Fibroblast of skin of abdomen (primary cell): ENCODE data around the gene MCM8. TPM values are rescaled to one million over a fixed set of nuclear protein-coding genes. Genes with fewer than 3 reads are reported as not detected.
A peak's percentile ranks its signal among the peaks of the same experiment; 100 is the strongest.

Experiments used
- DNase-seq: peaks from one replicate; pipeline ENCODE4 v3.0.0-alpha.2; 2013
- polyA plus RNA-seq, 2 experiments: library from polyadenylated mRNA; unstranded; fragments of 120-200 nt; gene quantifications; one replicate each; pipeline ENCODE4 v1.2.1, GENCODE V29; 2013; ENCODE audit not compliant: insufficient read length in 2 of 2

Gene MCM8
- polyA plus RNA-seq (2013, experiment 1 of 2; ENCODE audit: insufficient read length) = 10.2 TPM
- polyA plus RNA-seq (2013, experiment 2 of 2; ENCODE audit: insufficient read length) = 10.0 TPM

DNA sequence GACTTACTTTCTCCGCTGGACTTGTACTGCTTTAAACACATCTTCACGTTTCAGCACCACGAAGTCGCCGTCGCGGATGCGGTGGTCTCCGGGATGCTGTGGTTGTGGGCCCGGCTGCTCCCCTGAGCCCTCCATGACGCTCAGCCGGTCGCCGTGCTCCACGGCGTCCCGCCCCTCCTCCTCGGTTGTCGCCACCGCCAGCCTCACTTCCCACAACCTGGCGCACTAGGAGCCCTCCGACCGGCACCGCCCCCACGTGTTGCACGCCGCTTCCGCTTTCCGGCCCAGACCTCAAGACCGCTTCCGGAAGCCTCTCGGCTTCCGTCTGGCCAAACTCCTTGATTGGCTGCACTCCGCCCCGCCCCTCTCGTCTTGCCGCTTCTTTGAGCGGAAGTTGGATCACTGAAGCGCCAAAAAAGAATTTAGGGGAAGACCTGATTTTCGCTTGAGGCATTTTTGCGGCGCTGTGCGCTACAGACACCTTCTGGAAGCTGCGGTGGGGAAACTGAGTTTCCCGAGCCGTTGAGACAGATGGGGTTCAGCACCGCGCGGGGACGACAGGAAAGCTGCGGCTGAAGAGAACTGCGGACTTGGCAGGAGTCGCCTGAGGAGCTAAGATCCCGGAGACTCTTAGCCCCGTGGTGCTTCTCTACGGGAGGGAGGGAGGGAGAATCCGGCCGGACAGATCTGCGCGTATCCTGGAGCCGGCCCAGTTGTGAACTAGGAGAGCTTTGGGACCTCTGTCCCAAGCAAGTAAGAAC is at the start of gene MCM8, which contains the start of gene TRMT6:
Gene MCM8 (plus strand): TSS at position 382 of the 761 bp plus-strand sequence. CDS start 1,364 bp downstream, outside the sequence.
Gene TRMT6 (minus strand): TSS at position 263 of the 761 bp plus-strand sequence. CDS start 128 bp downstream, at position 135.
- peak; percentile 95 for DNase-seq

DNA sequence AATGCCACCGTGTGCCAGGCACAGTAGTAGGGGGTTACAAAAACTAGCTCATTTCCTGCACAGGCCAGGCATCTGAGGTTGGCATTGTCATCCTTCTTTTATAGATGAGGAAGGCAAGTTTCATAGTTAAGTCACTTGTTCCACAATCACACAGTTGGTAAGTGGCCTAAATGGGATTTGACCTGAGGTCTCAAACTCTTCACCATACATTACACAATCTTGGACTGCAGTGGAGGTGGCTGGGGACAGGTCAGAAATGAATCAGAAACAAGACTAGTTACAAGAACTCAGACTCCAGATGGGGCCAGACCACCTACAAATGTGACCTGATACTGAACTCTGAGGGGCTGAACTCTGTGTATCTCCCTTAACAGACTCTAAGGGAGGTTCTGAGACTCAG is 49.5 kb upstream of the MCM8 start:
- DNase-seq = no peak

DNA sequence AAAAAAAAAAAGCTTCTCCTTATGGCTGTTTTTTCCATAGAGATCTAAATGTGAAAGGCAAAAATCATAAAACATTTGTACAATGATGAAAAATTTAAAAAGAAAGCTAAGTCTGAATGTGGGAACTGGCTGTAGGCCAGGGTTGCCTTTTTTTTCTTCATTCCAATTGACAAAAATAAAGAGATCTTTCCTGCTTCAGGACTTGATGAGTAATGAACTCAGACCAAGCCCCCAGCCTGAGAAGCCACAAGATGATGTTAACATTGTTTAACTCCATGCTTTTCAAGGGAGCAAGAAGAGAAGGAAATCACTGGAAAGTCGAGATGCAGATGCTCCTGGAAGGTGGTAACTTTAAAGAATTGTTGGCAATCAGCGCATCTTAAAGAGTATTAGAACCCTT is 41.5 kb upstream of the MCM8 start:
- DNase-seq = no peak

DNA sequence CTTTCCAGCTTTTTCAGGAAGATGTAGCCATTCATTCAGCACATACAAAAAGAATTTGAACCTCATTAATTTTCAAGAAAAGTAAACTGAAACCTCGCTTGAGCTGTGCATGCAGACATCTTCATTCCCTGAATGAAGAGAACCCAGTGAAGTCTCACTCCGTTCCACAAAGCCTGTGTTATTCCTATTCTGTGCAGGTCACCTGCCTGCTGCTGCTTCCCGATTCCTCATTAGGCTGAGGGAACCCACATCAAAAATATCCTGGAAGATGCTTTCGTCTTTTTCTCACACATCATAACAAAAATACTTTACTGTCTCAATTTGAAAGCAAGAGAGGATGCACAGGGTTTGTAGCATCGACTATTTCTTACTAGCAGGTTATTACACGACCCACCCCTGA is 40.3 kb upstream of the MCM8 start:
- no peak for DNase-seq

DNA sequence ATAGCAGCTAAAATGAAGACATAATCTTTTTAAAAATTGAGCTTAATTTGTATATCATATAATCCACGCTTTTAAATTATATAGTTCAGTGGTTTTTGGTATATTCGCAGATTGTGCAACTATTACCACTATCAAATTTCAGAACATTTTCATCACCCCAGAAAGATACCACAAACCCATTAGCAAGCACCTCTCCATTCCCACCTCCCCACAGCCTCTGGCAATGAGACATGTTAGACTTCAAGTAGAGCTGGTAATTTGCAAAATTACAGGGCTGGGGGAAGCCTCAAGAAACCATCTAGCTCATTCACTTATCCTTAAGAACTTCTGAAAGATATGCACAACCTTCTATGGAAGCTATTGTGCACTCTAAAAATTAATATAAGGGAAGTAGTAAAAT is 37.3 kb upstream of the MCM8 start:
- DNase-seq = no peak

DNA sequence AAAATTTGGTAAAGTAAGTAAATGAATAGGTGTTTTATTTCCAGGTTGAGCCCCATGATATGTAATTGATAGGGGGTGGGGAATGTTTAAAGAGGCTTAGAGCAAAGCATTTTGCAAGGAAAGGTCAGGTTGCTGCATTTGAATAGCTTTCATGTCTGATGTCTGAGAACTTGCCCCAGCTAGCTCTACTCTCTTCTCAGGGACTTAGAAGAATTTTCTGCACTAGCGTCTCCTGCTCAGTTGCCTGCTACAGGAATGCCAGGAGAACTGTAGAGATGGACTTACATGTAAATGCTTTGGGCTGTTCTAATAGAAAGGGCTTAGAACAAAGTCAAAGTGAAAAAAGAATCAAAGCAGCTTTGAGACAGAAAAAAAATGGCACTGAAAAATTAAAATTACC is 35.6 kb upstream of the MCM8 start:
- DNase-seq = no peak

DNA sequence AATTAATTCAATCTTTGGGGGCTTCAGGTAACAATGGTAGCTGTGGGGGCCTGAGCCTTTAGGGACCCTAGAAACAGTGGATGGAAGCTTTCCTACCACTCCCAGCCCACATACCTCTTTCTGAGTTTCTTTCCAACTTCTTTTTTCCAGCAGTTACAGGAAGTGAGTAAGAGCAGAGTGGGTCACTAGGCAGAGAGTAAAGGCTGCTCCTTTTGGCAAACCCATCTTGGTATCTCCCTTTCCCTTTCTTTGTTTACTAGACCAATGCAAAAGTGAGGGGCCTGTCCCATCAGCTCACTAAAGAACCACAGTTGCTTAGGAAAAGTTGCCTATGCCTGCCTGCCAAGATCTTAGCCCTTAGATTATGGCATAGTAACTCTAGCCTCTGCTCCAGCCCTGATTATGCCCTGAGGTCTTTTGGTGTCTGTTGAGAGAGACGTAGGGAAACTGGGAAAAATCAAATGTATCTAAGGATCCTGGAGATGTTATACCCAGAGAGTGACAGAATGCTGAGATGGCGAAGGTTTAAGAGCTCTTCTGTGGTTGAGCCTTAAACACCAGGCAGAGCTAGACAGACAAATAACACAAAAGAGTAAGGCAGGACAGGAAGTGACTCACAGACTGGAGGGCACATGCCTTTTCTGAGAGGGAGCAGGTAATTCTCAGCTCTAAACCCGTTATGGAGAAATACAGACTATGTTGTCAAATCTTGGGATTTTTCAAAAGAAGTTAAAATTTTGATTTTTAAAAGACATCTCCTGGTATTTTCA is 31.4 kb upstream of the MCM8 start:
- peak; percentile 15 for DNase-seq

DNA sequence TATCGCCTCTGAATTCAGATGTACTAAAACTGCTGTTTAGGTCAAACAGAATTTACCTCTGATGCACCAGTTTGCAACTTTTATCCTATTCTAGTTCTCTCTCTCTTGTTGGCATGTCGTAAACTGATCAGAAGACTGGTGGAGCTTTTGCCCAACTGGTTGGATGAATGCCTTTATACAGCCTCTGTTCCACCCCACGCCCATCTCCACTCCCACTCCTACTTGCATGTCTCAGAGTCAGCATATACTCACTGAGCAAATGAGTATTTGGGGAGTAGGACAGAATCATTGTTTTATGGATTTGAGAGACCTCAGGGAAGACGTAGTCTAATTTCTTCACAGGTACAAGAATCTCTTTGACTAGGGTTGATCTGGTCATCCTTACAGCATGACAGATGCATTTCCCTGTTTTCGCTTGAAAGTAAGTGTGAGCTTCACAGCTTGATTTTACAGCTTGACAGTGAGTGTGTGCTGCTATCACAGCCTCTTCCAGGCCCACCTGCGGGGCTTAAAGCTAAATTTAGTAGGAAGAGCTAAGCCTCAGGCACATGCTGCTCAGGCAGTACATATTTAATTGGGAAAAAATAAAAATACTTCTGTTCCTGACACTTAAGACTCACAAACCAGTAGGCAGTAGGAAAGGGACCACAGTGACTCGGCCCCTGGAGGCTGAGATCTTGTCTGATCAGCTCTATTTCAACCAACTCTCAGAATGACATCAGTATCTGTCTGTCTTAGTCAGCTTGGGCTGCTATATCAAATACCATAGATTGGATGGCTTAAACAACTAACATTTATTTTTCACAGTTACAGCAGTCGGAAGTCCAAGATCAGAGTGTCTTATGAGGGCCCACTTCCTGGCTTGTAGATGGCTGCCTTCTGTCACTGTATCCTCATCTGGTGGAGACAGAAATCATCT is 30.6 kb upstream of the MCM8 start:
- DNase-seq = no peak

DNA sequence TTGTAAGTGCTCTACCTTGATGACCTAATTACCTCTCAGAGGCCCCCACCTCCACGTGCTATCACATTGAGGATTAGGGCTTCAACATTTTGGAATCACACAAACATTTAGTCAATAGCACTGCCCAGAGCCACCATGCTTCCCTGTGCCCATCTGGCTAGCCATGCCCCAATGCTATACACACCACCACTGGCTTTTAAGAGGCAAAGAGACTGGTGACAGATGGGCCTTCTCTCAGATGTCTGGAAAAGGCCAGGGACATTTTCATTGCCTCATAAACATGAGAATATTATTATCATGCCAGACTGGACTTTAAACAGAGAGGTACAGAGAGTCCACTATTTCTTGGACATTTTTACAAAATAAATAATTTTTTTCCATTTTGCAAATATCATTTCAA is 29.9 kb upstream of the MCM8 start:
- no peak for DNase-seq

DNA sequence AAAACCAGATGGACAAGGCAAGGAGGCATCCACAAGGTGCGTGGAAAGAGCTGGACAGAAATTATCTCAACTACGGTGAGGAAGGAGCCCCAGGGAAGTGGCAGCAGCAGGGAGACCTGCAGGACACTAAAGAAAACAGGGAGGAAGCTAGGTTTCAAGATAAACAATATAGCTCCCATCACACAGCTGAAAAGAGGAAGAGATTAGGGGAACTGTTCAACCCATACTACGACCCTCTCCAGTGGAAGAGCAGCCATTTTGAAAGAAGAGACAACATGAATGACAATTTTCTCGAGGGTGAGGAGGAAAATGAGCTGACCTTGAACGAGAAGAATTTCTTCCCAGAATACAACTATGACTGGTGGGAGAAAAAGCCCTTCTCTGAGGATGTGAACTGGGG is 27.0 kb upstream of the MCM8 start:
- no peak for DNase-seq

DNA sequence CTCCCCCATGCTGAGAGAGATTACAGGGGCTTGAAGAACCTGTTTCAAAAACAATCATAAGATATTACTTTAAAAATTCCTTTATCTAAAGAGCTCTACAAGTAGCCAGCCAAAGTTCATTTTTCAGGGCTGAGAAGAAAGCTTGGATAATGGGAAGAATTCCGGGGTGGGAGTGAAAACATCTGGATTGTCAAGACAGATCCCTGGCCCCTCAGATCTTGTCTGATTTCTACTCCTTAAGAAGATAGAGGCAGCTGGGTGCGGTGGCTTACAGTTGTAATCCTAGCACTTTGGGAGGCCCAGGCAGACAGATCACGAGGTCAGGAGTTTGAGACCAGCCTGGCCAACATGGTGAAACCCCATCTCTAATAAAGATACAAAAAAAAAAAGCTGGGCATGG is 24.9 kb upstream of the MCM8 start:
- no peak for DNase-seq

DNA sequence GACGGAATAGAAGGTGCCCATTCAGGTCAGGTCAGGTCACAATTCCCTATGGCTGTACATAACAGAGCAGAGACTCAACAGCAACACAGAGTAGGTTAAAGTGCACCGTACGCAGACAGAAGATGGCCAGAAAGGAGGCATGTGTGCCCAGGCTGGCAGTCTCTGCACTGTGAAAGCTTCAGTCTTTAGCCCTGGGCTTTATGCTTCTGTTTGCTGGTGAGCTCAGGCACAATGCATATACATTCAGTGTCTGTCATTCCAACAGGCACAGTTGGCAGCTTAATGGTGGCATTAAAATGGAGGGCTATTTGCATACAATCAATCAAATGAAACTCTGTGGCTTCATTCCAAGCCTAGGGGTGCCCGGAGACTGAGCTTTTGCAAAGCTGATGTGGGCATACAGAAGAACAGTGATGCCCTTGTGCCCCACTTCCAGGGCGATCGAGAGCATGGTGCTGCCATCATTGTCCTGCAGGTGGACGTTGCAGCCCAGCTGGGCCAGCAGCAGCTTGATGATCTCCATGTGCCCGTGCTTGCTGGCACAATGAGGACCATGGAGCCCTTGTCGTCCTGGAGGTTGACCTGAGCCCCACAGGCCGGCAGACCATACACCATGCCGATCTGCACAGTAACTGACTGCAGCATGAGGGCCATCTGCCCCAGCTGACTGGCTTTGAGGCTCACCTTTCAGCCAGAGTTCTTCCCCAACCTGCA is 22.5 kb upstream of the MCM8 start:
- no peak for DNase-seq

DNA sequence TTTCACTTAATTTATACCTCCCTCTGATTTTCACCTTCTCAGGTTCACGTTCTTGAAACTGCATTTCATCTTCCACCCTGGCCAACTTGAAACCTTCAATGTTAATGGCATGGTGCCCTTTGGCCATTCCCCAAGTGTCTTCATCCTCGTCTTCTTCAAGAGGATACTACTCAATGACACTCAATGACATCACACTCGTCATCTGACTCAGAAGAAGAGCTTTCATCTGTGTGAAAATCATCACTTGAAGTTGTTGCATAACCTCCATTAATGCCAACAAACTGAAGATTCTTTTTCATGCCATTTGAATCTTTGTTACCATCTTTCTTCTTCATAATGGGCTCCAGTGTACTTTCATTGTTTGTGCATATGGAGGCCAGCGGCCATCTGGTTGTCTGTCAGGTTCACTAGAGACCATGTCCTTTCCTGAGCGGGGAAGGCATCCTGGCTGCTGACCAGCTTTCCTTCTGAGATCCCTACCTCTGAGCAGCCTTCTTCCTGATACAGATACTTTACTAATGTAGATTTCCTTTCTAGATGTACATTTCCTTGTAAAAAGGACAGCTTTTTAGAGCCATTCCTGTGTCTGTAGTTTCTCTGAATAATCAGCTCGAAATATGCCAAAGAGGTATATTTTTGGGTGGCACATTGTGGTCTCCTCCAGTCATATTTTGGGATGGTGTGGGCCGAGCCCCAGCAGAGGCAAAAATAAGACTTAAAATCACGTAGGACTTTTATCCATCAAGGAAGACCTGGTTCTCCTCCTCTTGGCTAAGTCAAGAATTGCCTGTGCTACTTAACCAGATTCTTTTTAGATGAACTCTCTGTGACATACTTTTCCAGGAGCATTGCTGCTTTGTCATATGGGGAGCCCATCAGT is 21.4 kb upstream of the MCM8 start:
- DNase-seq = no peak

DNA sequence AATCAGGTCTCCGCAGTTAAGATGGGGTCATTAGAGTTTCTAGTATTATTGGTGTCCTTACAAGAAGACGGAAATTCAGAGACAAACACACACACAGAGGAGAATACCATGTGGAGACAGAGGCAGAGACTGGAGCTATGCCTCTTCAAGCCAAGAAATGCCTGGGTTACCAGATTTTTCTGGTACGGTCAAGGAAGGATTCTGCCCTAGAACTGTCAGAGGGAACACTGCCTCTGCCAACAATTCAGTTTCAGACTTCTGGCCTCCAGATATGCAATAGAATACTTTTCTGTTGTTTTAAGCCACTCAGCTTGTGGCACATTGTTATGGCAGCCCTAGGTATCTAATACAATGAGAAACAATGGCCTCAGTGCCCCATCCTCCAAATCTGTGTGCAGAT is 19.0 kb upstream of the MCM8 start:
- DNase-seq = no peak

DNA sequence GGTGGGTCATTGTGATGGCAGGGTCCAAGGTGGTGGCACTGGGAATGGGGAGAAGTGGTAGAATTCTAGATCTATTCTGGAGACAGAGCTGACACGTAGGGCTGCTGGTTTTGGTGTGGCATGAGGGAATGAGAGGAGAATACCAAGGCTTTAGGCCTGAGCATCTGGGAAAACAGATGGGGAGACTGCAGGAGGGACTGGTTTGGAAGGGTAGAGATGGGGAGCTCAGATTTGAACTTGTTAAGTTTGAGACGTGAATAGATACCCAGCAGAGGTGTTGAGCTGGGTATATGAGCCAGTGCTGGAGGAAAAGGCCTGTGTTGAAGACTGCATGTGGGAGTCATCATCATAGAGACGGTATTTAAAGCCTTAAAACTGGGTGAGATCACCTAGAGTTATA is 17.7 kb upstream of the MCM8 start:
- no peak for DNase-seq

DNA sequence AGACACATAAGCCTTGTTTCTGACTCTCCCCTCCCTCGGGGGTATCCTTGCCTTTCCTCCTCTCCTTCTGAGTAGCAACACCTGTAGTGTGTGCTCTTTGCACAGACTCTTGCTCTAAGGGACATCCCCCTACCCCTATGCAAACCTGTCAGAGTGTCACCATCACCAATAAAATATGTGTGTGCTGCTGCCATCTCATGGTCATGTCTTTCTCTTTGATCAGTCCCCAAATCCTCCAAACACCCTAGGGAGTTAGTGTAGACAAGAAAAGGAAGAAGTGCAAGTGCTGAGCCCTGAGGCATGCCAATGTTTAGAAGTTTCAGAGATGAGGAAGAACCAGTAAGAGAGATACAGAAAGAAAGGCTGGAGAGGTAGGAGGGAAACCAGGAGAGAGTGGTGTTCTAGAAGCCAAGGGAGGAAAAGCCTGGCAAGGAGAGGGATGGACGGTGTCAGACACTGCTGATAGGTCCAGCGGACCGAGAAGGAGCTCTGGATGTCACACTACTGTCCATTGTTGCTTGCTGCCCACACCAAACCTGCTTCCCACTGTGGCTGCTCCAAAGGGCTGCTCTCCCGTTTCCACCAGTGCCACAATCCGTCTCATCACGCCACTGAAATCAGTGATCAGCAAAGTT is 16.5 kb upstream of the MCM8 start:
- DNase-seq = no peak

DNA sequence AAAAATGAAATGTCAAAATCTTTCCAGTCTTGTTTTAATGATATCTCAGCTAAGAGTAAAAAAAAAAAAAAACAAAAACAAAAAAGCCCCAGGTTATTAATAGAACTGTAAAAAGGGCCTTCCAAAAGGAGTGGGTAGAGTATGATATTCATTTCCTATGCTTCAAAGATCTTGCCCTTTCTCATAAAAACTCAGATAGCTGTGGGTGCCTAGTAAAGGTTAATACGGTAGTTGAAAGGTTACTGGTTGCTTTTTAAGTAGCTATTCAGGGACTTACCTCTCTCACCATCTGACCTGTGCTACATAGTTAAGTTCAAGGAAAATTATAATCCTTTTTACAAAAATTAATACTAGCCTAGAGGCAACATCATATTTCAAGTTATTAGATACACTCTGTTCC is 15.1 kb upstream of the MCM8 start:
- no peak for DNase-seq

DNA sequence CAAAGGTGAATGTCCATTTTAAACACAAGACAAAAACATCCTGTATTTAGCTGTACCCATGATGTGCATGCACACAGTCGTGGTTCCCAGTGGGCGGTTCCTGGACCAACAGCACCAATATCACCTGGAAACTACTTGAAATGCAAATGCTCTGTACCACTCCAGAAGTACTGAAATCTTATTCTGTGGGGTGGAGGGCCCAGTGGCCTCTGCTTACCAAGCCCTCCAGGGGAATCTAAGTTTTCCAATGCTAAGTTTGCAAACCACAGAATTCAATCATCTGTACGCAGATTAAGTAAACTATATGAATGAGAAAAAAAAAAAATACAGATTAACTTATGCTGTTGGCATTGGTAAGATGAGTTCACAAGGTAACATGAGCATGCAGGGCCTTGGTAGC is 14.2 kb upstream of the MCM8 start:
- no peak for DNase-seq

DNA sequence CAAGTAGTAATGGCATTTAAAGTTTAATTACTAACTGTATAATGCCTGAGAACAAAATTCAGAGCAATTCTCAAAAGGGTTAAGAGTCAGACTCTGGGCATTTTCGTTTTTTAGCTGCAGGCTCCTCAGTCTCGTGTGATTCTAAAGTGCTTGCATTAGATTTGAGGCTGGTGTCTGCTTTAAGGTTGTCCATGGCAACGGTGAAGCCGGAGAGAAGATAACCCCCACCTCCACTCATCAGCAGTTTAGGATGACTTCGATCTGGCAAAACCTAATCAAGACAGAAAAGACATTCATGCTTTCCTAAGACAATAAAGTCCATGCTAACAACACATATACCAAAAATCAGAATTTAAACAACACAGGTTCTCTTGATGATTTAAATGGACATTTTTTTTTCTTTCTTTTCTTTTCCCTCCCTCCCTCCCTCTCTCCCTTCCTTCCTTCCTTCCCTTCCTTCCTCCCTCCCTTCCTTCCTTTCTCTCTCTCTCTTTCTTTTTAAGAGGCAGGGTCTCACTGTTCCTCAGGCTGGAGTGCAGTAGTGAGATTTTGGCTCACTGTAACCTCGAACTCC is 11.9 kb upstream of the MCM8 start:
- DNase-seq = no peak

DNA sequence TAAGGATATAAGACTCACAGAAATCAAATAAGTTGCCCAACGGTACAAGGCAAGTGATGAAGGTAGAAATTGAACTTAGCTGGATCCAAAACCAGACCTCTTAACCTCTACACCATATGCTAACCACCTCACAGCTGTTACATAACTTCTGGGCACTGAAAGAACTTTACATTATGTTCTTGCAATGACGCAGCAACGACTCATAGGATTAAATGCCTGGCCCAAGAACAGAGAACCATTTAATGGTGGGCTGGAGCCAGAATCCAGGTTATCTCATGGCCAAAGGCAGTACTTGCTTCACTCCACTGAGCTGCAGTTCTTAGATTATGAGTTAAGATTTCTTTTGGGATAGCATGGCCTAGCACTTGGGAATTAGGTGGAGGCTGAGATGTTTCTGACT is 4.5 kb upstream of the MCM8 start:
- peak; percentile 75 for DNase-seq
